ENCODE measurements around the gene MAML2.

DNA sequence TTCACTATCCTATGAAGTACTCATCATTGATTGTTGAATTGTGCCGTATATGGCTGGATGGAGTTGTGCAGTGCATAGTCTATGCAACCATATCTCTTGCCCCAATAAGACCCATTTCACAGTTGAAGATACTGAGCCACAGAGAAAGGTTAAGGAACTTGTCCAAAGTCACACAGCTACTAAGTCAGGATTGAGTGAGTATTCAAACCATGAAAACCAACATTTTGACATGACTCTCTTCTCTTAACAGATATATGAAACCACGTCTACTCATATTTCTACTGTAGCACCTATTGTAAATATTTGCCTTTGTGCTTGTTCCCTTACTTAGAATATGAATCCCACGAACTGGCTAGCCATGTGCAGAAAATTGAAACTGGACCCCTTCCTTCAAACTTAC is 58.1 kb downstream of the MAML2 start:
- TF ChIP-seq CTCF (IDR thresholded peaks at IDR 0.05): no peak
- TF ChIP-seq, protein P1, sequence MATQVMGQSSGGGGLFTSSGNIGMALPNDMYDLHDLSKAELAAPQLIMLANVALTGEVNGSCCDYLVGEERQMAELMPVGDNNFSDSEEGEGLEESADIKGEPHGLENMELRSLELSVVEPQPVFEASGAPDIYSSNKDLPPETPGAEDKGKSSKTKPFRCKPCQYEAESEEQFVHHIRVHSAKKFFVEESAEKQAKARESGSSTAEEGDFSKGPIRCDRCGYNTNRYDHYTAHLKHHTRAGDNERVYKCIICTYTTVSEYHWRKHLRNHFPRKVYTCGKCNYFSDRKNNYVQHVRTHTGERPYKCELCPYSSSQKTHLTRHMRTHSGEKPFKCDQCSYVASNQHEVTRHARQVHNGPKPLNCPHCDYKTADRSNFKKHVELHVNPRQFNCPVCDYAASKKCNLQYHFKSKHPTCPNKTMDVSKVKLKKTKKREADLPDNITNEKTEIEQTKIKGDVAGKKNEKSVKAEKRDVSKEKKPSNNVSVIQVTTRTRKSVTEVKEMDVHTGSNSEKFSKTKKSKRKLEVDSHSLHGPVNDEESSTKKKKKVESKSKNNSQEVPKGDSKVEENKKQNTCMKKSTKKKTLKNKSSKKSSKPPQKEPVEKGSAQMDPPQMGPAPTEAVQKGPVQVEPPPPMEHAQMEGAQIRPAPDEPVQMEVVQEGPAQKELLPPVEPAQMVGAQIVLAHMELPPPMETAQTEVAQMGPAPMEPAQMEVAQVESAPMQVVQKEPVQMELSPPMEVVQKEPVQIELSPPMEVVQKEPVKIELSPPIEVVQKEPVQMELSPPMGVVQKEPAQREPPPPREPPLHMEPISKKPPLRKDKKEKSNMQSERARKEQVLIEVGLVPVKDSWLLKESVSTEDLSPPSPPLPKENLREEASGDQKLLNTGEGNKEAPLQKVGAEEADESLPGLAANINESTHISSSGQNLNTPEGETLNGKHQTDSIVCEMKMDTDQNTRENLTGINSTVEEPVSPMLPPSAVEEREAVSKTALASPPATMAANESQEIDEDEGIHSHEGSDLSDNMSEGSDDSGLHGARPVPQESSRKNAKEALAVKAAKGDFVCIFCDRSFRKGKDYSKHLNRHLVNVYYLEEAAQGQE (IDR thresholded peaks at IDR 0.05; ENCODE audit: insufficient read depth in 1 of 2, low read depth in 2 of 2, low read length in 1 of 2): no peak

Measured in Panc1 (cell line).